NT2/D1 (cell line): ENCODE measurements around the gene RARG.

Experiments
- SUZ12 ChIP-seq: IDR thresholded peaks from 2 replicates; pipeline ENCODE4 v1.6.1; 2011; ENCODE audit not compliant: insufficient read length, insufficient read depth; ENCODE audit errors: extremely low read depth
- YY1 ChIP-seq: IDR thresholded peaks from 2 replicates; pipeline ENCODE4 v1.6.1; 2011; ENCODE audit not compliant: insufficient read length, insufficient read depth
- ZNF274 ChIP-seq: IDR thresholded peaks from 2 replicates; pipeline ENCODE4 v1.6.1; 2011; ENCODE audit warnings: mild to moderate bottlenecking, low read depth, low read length

DNA sequence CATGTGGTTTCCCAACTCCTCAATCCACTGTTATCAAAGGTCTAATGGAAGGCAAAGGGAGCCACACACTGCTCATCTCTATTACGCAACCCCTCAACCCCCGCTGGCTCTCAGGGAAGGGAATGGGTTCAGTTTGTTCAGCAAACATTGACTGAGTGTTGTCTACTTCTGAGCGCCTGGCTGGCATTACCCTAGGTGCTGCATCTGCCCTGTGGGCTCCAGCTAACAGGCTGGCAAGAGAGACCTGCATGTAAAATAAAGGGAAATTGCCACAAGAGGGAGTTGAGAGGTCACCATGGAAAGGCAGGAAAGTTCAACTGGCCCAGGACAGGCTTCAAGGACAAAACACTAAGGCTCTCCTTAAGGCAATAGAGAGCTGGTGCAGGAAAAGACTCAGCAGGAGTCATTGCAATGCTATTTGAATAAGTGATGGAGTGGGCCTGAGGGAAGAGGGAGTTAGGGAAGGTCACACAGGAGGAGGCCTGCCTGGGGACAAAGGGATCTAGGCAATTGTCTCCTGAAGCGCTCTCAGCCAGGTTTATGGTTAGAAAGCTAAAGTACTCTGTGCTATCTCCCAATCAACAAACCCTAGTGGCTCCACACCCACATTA lies 57.0 kb downstream of the RARG start:
- TF ChIP-seq YY1, result no peak
- TF ChIP-seq ZNF274, result no peak
- no peak for TF ChIP-seq SUZ12
